ENCODE results near the gene NFIB. TPM values are rescaled to one million over a fixed set of nuclear protein-coding genes. Genes with fewer than 3 reads are reported as not detected.

The NFIB gene
- total and polyA plus RNA-seq, 2 of the 13 experiments (the other 11 are each of a cell fraction or from before 2014, with no cell fraction given) = 0.98 to 4.6 TPM

GRCh38 chr9:14336244-14336643 is 22.3 kb upstream of the NFIB start (continued):
- TF ChIP-seq NFE2L1 (CRISPR knock-in tag; IDR thresholded peaks at IDR 0.05; ENCODE audit: borderline replicate concordance) = no peak

GRCh38 chr9:14331120-14331519 is 17.2 kb upstream of the NFIB start:
- FAIRE-seq (no peak), ATAC-seq (no peak), DNase-seq (ENCODE audit: low spot score) (no peak)
- no peaks in the 10 kb centered on the region for H3K79me2 ChIP-seq (ENCODE audit: insufficient read depth, low read length)
- ChIA-PET POLR2A (no interaction called here), CTCF (ENCODE audit: low intra/inter-chr PET ratio, low total read pairs) (no interaction called here)
- TF ChIP-seq HMG20A (CRISPR knock-in tag; IDR thresholded peaks at IDR 0.05; ENCODE audit: borderline replicate concordance) (no peak), E2F1 (CRISPR knock-in tag; IDR thresholded peaks at IDR 0.05) (no peak), ELF1 (CRISPR knock-in tag; IDR thresholded peaks at IDR 0.05) (no peak), NCOA1 (CRISPR knock-in tag; IDR thresholded peaks at IDR 0.05) (no peak), ZXDC (CRISPR knock-in tag; IDR thresholded peaks at IDR 0.05) (no peak), CHCHD3 (CRISPR knock-in tag; IDR thresholded peaks at IDR 0.05) (no peak), HIVEP1 (CRISPR knock-in tag; IDR thresholded peaks at IDR 0.05) (no peak), ZNF326 (CRISPR knock-in tag; IDR thresholded peaks at IDR 0.05; ENCODE audit: borderline replicate concordance) (no peak), PLSCR1 (CRISPR knock-in tag; IDR thresholded peaks at IDR 0.05; ENCODE audit: borderline replicate concordance) (no peak), ATF1 (CRISPR knock-in tag; IDR thresholded peaks at IDR 0.05) (no peak), HNF1B (CRISPR knock-in tag; IDR thresholded peaks at IDR 0.05) (no peak), XRCC5 (optimal IDR thresholded peaks at IDR 0.05; ENCODE audit: low read length) (no peak), SP5 (CRISPR knock-in tag; IDR thresholded peaks at IDR 0.05; ENCODE audit: borderline replicate concordance, low read depth) (no peak)
- WGBS (ENCODE audit: low lambda C conversion rate) = 37% methylated on average over 3 of the region's 3 CpGs
- no peak overlapping the region for H2AFZ ChIP-seq (ENCODE audit: low read length)
- H3K4me2 ChIP-seq (ENCODE audit: low read depth, low read length) = no peak overlapping the region
- in situ Hi-C loops (cut with HindIII; ENCODE audit: extremely low pct_ligation_motif_present, low pct_unique_long_range_greater_than_20kb) (no loop called here), intact Hi-C loops (cut with micrococcal nuclease; ENCODE audit: unreplicated experiment) (no loop called here)
- H3K9me3 ChIP-seq (ENCODE audit: low read length) = no peaks in the 10 kb centered on the region
- H3K27me3 ChIP-seq (ENCODE audit: control insufficient read depth in 1 of 2, insufficient read depth in 2 of 2, low read length in 2 of 2) = peaks cover 0 to 16% of the 10 kb centered on the region in 2 experiments; a peak in 2 of 5 replicates
- H3K9ac ChIP-seq (ENCODE audit: insufficient read depth, low read depth, low read length) = no peak overlapping the region
- H3K36me3 ChIP-seq (replicated peaks in 1 of 2; ENCODE audit: control insufficient read depth in 1 of 2, insufficient read depth in 2 of 2, low read length in 2 of 2) = no peaks in the 10 kb centered on the region
- no peaks in the 10 kb centered on the region for H3K4me1 ChIP-seq (ENCODE audit: insufficient read depth, low read length)
- no peak overlapping the region for H3K4me3 ChIP-seq (replicated peaks in 1 of 3; ENCODE audit: insufficient read depth in 1 of 3, low read depth in 2 of 3, low read length in 3 of 3)
- H4K20me1 ChIP-seq (ENCODE audit: insufficient read depth, low read length) = no peaks in the 10 kb centered on the region
- H3K27ac ChIP-seq (ENCODE audit: extremely low read length, insufficient read depth, low read length) = no peak overlapping the region
- BruUV-seq (replicated peaks) = no TSS peak

Measured in HepG2 (cell line).